M059J (cell line): Measurements from ENCODE around the gene RIPPLY1. TPM values are rescaled to one million over a fixed set of nuclear protein-coding genes. Genes with fewer than 3 reads are reported as not detected.
A peak's percentile ranks its signal among the peaks of the same experiment; 100 is the strongest.

Experiments
- DNase-seq: peaks from one replicate; pipeline ENCODE4 v3.0.0-alpha.2; 2012; ENCODE audit warnings: low read depth
- total RNA-seq: library from RNA; depleted of rRNA; stranded (reverse); fragments of >200 nt; shearing (Covaris generic); gene quantifications from 2 replicates; pipeline ENCODE4 v1.2.3, GENCODE V29; 2014; rRNA removed

The RIPPLY1 gene, protein sequence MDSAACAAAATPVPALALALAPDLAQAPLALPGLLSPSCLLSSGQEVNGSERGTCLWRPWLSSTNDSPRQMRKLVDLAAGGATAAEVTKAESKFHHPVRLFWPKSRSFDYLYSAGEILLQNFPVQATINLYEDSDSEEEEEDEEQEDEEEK
- total RNA-seq: not detected in 2 replicates

DNA sequence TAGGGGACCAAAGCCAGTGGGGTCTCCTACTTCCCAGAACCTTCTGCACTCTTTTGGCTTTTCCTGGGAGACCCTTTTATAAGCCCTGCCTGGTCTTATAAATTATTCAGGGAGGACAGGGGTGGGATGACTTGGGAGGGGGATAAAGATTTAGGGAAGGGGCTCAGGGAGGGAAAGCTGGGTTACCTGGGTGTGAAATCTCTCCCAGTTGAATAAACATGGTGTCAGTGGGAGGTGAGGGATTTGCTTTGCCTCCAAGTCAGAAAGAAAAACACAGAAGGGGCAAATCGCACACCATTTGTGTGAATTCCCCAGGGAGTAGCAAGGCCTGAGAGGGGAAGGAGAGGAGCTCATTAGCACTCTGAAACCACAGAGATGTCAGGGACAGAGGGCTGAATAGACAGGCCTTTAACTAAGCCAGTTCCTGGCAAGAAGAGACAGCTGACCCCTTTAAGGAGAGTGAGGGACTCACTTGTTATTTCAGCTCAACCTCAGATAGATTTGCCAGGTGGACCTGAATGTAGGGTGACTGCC lies at the start of gene RIPPLY1:
RIPPLY1 (minus strand) TSS at position 51 of the 534 bp plus-strand sequence. CDS start 54 bp downstream, outside the sequence.
- no peak for DNase-seq

DNA sequence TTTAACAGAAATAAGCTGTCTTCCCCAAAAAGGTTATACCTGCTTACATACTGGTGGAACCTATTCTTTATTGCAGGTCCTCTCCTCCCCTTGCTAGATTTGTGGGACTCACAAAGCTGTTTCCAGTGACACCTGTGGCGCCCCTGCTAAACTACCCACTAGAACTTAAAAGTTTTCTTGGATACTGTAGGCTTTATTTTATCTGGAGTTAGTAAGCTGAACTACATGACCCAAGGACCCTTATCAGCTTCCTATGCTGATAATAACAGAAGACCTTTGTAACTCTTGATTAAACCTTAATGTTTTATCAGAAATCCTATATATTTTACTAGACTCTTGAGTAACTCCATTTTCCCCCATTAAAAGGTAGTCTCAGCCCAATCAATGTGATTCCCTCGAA lies 49.4 kb upstream of the RIPPLY1 start:
- DNase-seq: no peak

GRCh38 chrX:106952089-106952488 lies 48.9 kb upstream of the RIPPLY1 start:
- DNase-seq: no peak

GRCh38 chrX:106951230-106951629 lies 48.1 kb upstream of the RIPPLY1 start:
- no peak for DNase-seq

DNA sequence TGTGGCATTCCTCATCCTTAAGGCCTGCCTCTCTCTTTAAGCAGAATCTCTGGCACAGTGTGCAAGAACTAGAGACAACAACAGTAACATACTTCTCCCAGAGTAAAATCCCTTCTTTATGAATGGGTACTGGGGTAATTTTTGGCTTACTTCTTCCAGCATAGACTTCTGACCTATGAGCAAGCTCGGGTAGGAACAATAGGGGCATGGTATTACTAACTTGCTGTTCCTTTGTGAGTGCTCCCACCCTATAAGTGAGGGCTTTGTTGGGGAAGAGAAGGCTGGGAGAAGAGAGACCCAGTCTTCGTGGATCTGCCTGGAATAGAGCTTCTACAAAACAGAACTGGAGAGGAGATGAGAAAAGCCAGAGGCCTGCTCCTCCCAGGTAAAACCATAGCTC lies 47.2 kb upstream of the RIPPLY1 start:
- no peak for DNase-seq

DNA sequence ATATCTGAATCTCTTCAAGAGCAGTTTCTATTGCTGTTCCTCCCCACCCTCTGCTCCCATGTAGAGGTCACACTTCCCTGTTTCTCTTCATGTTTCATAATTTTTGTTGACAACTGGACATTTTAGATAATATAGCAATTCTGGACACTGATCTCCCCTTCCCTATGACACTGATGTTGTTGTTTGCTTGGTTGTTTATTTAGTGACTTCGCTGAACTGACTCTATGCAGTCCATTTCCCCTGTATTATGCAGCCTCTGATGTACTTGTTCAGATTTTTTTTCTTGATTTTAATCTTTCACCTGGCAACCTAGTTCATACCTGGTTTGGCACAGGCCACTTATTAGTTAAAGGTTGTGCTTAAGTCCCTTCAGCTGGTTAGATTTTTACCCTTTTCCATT lies 46.2 kb upstream of the RIPPLY1 start:
- no peak for DNase-seq

GRCh38 chrX:106948641-106949040 lies 45.5 kb upstream of the RIPPLY1 start:
- no peak for DNase-seq

- DNase-seq: no peak
Measured at GRCh38 chrX:106946464-106946863, 43.3 kb upstream of the RIPPLY1 start.

DNA sequence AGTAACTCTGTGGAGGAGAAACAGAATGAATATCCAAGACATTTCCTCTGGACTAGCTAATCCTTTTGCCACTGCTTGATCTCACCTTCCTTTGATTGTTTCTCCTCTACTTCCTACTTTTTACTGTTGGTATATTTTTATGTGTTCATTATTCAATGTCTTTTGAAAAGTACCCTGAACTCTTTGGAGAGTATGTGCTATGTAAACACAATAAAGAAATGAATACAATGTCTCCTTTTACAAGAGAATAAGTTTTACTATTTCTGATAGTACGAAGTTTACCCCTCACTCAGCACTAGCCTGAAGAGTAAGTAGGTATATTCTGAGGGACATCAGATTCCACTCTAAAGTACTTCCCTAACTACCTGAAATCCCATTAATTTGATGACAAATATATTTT lies 36.9 kb upstream of the RIPPLY1 start:
- DNase-seq: no peak

DNA sequence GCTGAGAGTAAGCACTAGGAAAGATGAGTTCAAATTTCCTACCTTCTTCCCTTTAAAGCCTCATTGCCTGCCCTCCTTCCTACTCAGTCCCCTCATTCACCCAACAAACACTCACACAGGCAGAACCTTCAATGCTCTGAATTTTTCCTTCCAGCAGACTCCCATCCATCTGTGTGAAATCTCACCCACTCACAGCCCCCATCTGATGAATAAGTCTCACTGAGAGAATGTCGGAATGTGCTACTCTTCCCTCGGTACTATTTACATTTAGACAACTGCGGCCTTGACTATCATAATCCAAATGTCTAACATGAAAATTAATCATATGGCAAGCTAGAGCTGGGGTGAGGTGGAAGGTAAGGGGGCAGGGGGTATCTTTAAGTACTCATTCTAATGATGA lies 36.4 kb upstream of the RIPPLY1 start:
- no peak for DNase-seq

DNA sequence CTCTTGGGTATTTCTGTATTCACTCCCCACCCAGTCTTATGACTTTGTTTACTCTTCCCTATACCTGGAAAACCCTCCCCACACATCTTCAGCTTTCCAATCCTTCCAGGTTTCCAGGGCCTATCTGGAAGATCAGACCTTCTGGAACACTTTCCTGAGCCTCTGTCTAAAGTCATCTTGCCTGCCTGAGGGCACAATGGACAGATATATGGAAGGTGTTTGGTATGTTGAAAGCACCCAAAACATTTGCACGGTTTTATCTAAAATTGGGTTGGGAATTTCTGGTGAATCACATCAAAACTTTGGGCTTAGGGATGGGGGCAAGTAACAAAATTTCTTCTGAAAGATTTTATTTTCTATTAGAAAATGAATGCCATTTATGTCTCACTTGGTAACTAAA lies 33.1 kb upstream of the RIPPLY1 start:
- no peak for DNase-seq

DNA sequence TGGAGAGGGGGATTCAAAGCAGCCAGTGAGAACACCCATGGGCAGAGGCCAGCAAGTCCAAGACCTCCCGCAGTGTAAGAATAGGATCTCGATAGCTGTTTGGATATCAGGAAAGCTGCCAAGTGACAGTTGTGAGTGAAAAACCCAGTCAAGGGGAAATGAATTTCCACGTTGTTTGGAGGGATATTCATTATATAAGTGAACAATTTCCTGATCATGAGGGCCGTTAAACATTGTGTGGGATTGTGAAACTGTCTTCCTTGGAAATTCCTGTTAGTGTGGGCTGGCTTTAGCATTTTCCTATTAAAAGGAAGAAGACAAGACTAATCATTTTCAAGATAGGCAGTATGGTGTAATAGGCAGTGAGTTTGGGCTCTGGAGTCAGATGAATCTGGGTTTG lies 32.0 kb upstream of the RIPPLY1 start:
- no peak for DNase-seq

GRCh38 chrX:106933538-106933961 lies 30.4 kb upstream of the RIPPLY1 start:
- peak; percentile 30 for DNase-seq

- DNase-seq: no peak
Measured at GRCh38 chrX:106932960-106933537, 29.9 kb upstream of the RIPPLY1 start.

- peak; percentile 56 for DNase-seq
Measured at GRCh38 chrX:106932492-106932923, 29.4 kb upstream of the RIPPLY1 start.

DNA sequence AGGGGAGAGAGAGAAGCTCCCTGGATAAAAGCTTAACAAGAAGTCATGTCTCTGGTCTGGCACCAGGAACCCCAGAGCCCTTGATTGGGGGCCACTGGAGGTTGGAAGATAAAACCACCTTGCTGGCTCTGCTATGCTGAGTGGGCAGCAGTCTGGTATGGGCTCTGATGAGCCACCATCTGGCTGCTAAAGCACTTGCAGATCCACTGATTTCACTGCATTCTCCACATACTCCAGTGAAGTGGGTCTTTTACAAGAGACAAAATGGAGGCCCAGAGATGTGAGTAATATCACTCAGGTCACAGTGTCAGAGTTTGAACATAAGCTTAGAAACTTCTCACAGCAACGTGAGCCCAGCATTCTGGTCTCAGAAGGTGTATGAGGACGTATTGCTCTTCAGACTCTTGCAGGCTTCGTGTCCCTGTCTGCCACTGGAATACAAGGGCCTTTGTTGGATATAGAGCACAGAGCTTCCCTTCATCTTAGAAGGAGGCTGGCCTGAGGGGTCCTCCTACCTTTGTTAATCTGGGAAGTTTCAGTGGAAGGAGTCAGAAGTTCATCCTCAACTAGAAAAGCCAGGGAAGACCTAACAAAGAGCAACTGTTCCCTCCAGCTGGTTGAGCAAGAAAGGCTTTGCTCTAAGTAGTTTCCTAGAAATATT lies 28.8 kb upstream of the RIPPLY1 start:
- peak; percentile 2 for DNase-seq

GRCh38 chrX:106928227-106928626 lies 25.1 kb upstream of the RIPPLY1 start:
- DNase-seq: no peak

DNA sequence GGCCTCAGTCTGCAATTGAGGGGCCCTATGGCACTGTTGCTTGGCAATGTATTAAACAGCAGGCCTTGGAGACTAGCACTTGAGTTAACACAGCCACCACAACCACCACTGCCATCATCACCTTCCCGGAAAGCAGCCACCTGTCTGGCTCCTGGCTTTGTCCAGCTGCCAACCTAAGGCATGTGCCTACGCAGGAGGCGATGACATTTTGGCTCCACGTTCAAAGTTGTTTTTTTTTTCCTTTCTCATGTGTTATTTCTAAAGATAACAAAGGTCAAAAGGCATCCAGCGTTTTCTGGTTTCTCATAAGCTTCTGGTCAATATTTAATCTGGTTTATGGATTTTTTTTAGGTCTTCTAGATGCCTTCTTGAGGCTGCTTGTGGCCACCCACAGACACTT lies 24.6 kb upstream of the RIPPLY1 start:
- no peak for DNase-seq

GRCh38 chrX:106927023-106927422 lies 23.9 kb upstream of the RIPPLY1 start:
- no peak for DNase-seq

- DNase-seq: no peak
Measured at GRCh38 chrX:106921637-106922036, 18.5 kb upstream of the RIPPLY1 start.

DNA sequence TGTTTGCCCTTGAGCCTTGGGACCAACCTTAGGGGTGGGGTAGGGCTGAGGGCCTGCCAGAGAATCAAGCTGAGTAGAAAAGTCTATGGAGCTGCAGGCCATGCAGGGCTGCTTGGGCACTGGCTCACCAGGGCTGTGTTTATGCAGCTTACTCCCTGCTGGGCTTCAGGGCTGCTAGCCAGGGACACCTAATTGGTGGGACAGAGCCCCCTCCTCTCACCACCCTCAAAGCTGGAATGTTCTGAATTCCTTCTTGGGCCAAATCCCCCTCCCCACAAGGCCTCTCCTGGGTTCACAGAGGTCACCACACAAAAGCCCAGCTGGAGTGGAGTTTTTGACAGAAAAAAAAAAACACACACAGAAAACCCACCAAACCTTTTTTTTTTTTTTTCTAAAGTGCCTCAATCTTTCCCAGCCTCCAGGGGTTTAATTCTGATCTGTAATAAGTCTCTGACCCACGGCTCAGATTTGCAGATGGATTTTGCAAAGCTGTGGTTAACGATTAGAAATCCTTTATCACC lies 16.9 kb upstream of the RIPPLY1 start, which contains the start of gene CLDN2:
CLDN2 (plus strand) TSS at position 471 of the 521 bp plus-strand sequence. CDS start 7,827 bp downstream, outside the sequence.
- no peak for DNase-seq

GRCh38 chrX:106917830-106918500 lies 14.8 kb upstream of the RIPPLY1 start:
- peak; percentile 94 for DNase-seq
